HepG2 (cell line): ENCODE results near the gene MOAP1. TPM values are rescaled to one million over a fixed set of nuclear protein-coding genes. Genes with fewer than 3 reads are reported as not detected.
A peak's percentile ranks its signal among the peaks of the same experiment; 100 is the strongest.

Experiments
- CENPBD1 ChIP-seq: sonication (generic); formaldehyde crosslinking; IDR thresholded peaks from 2 replicates; pipeline ENCODE4 v1.8.0; 2022; ENCODE audit warnings: missing genetic modification reagents, low read depth, mild to moderate bottlenecking, borderline replicate concordance
- HBP1 ChIP-seq: IDR thresholded peaks from 2 replicates; pipeline ENCODE4 v1.6.1; 2016; ENCODE audit warnings: low read depth, control low read depth
- IKZF4 ChIP-seq: sonication (generic); formaldehyde crosslinking; IDR thresholded peaks from 2 replicates; pipeline ENCODE4 v1.5.1; 2020; ENCODE audit warnings: borderline replicate concordance, mild to moderate bottlenecking, low read depth, missing genetic modification reagents; ENCODE audit errors: not compliant biosample characterization
- JUNB ChIP-seq: sonication (generic); formaldehyde crosslinking; IDR thresholded peaks from 2 replicates; pipeline ENCODE4 v1.8.0; 2022; ENCODE audit warnings: missing genetic modification reagents, mild to moderate bottlenecking, borderline replicate concordance
- RNF2 ChIP-seq: fragments of 450-650 bp; conservative IDR thresholded peaks from 2 replicates; pipeline ENCODE4 v1.6.1; 2016; ENCODE audit warnings: low read depth
- RXRB ChIP-seq: IDR thresholded peaks from 2 replicates; pipeline ENCODE4 v1.6.1; 2016; ENCODE audit warnings: borderline replicate concordance, missing genetic modification reagents, missing compliant biosample characterization
- ZBTB49 ChIP-seq: sonication (generic); formaldehyde crosslinking; IDR thresholded peaks from 2 replicates; pipeline ENCODE4 v1.4.0; 2020; ENCODE audit warnings: missing genetic modification reagents, borderline replicate concordance
- ZMYM3 ChIP-seq: sonication (generic); formaldehyde crosslinking; IDR thresholded peaks from 2 replicates; pipeline ENCODE4 v1.5.1; 2020; ENCODE audit warnings: mild to moderate bottlenecking, missing genetic modification reagents
- ZNF354B ChIP-seq: sonication (generic); formaldehyde crosslinking; IDR thresholded peaks from 2 replicates; pipeline ENCODE4 v1.8.0; 2022; ENCODE audit warnings: mild to moderate bottlenecking, missing genetic modification reagents
- ZNF530 ChIP-seq: sonication (generic); formaldehyde crosslinking; IDR thresholded peaks from 2 replicates; pipeline ENCODE4 v1.5.0; 2020; ENCODE audit warnings: low read depth, mild to moderate bottlenecking, missing genetic modification reagents
- ZSCAN21 ChIP-seq: sonication (generic); formaldehyde crosslinking; IDR thresholded peaks from 2 replicates; pipeline ENCODE4 v1.8.0; 2022; ENCODE audit warnings: mild to moderate bottlenecking, missing genetic modification reagents, moderate library complexity, borderline replicate concordance
- polyA plus RNA-seq, 8 experiments: library from polyadenylated mRNA; depleted of rRNA in 3 of 8; stranded (reverse) in 7 of 8; unstranded in 1 of 8; fragments of >200 nt; fragmentation: Illumina TruSeq in 4 of 8; extraction: Trizol in 4 of 8; gene quantifications; 2 replicates each; pipeline versions ENCODE4 v1.2.1 to v1.2.3, GENCODE V29; 2011 to 2016; ENCODE audit warnings: low read depth in 4 of 8, missing spikeins in 1 of 8, mixed read lengths in 1 of 8; ENCODE audit not compliant: insufficient read depth in 1 of 8
- total RNA-seq, 5 experiments: library from RNA; depleted of rRNA; stranded (reverse); fragments of >200 nt; fragmentation: Illumina TruSeq; extraction: Trizol; gene quantifications; 2 replicates each; pipeline ENCODE4 v1.2.3, GENCODE V29; 2016; ENCODE audit warnings: low read depth in 1 of 5
- TF ChIP-seq, protein P1 (sequence below): sonication (generic); formaldehyde crosslinking; IDR thresholded peaks from 2 replicates; pipeline ENCODE4 v1.8.0; 2022; ENCODE audit warnings: missing genetic modification reagents, mild to moderate bottlenecking, moderate library complexity, borderline replicate concordance
- TF ChIP-seq, protein P2 (sequence below): sonication (generic); formaldehyde crosslinking; IDR thresholded peaks from 2 replicates; pipeline ENCODE4 v1.8.1; 2023; ENCODE audit warnings: mild to moderate bottlenecking, missing genetic modification reagents
- TF ChIP-seq, protein P3 (sequence below): sonication (generic); formaldehyde crosslinking; IDR thresholded peaks from 2 replicates; pipeline ENCODE4 v1.8.1; 2023; ENCODE audit warnings: mild to moderate bottlenecking, inconsistent platforms, moderate library complexity, missing genetic modification reagents, borderline replicate concordance

MOAP1 gene
- total and polyA plus RNA-seq, 2 of the 13 experiments (the other 11 are each of a cell fraction or from before 2014, with no cell fraction given) = 14.6 to 47.0 TPM

DNA sequence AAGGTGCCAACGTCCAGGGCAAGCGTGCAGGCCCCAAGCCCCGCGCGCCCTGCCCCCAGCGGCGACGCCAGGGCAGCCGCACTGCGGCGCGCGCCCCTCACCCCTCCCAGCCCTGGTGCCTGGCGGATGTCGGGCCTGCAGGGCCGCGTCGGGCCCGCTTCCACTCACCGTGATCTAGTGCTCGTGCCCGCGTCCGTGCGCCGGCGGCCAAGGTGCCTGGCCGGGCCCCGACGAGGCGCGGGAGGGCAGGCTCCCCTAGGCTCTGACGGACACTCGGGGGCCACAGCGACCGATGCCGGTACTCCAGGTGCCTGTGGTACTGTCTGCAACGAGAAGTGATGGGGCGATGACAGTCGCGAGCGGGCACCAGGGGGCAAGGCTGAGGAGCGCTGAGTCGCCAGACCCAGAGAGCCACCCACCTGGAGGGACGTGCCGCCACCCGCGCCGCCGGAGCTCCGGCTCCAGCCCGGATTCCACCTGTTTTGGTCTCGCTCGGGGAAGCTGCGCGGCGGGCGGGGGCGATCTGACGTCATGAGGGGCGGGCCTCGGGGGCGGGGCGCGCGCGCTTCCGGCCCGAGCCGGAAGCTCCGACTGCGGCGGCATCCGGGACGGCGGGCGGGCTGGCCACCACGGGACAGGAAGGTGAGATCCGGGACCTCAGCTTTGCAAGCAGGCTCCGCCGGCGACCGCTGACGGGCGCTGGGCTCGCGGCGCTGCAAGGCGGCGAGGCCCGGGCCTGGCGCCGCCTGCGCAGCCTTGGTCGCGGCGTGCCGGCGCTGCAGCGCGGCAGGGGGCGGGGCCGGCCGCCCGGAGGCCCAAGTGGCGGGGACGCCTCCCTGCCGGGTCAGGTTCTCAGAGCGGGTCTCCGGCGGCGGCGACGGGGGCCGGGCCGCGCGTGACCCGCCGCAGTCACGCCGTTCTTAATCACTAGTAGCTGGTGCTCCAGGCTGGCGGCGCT is at the start of gene MOAP1, which contains the start of gene LYSET (continued):
- TF ChIP-seq CENPBD1 (CRISPR knock-in tag) (no peak), RNF2 (0 out of 2 replicates have a peak, but pooled peaks have one; percentile 28), ZMYM3 (CRISPR knock-in tag) (no peak), JUNB (CRISPR knock-in tag) (no peak), IKZF4 (CRISPR knock-in tag) (peak; percentile 65), ZSCAN21 (CRISPR knock-in tag) (peak; percentile 82; the same call in 1 of the 2 replicates), RXRB (peak; percentile 37; the same call in 1 of the 2 replicates), ZNF354B (CRISPR knock-in tag) (peak; percentile 56; the same call in 1 of the 2 replicates), HBP1 (no peak), ZNF530 (CRISPR knock-in tag) (no peak), ZBTB49 (no peak)
- TF ChIP-seq, protein P1, sequence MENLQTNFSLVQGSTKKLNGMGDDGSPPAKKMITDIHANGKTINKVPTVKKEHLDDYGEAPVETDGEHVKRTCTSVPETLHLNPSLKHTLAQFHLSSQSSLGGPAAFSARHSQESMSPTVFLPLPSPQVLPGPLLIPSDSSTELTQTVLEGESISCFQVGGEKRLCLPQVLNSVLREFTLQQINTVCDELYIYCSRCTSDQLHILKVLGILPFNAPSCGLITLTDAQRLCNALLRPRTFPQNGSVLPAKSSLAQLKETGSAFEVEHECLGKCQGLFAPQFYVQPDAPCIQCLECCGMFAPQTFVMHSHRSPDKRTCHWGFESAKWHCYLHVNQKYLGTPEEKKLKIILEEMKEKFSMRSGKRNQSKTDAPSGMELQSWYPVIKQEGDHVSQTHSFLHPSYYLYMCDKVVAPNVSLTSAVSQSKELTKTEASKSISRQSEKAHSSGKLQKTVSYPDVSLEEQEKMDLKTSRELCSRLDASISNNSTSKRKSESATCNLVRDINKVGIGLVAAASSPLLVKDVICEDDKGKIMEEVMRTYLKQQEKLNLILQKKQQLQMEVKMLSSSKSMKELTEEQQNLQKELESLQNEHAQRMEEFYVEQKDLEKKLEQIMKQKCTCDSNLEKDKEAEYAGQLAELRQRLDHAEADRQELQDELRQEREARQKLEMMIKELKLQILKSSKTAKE (CRISPR knock-in tag) = peak; percentile 61; the same call in 1 of the 2 replicates
- TF ChIP-seq, protein P2, sequence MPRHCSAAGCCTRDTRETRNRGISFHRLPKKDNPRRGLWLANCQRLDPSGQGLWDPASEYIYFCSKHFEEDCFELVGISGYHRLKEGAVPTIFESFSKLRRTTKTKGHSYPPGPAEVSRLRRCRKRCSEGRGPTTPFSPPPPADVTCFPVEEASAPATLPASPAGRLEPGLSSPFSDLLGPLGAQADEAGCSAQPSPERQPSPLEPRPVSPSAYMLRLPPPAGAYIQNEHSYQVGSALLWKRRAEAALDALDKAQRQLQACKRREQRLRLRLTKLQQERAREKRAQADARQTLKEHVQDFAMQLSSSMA (CRISPR knock-in tag) = peak; percentile 51; the same call in 1 of the 2 replicates
- TF ChIP-seq, protein P3, sequence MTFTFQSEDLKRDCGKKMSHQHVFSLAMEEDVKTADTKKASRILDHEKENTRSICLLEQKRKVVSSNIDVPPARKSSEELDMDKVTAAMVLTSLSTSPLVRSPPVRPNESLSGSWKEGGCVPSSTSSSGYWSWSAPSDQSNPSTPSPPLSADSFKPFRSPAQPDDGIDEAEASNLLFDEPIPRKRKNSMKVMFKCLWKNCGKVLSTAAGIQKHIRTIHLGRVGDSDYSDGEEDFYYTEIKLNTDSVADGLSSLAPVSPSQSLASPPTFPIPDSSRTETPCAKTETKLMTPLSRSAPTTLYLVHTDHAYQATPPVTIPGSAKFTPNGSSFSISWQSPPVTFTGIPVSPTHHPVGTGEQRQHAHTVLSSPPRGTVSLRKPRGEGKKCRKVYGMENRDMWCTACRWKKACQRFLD (CRISPR knock-in tag) = peak; percentile 77; the same call in 1 of the 2 replicates
